GM19025 (cell line): ENCODE measurements around the gene TTC7B.

Experiments
- ATAC-seq: cut with Tn5 transposase; IDR thresholded peaks from one replicate; pipeline ENCODE4 v1.9.1; 2021; ENCODE audit warnings: mild to moderate bottlenecking, low read depth, moderate library complexity; ENCODE audit not compliant: unreplicated experiment

TTC7B gene

DNA sequence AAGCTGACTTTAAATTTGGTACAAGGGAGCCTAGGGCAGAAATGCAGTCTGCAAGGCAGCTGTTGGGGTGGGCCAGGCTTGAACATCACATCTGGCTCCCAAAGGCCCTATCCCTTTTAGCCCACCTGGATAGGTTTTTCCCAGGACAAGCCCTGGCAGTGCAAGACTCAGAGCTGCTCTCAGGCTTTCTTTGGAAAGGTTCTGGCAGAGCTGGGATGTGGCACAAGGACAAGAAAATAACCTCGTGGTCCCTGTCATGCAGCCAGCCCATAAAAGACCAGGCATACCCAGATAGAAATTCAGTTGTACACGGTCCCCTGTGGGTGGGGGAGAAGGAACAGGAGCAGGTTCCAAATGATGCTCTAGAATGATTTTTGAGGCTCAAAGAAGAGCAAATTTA lies 206.9 kb downstream of the TTC7B start:
- no peak for ATAC-seq

DNA sequence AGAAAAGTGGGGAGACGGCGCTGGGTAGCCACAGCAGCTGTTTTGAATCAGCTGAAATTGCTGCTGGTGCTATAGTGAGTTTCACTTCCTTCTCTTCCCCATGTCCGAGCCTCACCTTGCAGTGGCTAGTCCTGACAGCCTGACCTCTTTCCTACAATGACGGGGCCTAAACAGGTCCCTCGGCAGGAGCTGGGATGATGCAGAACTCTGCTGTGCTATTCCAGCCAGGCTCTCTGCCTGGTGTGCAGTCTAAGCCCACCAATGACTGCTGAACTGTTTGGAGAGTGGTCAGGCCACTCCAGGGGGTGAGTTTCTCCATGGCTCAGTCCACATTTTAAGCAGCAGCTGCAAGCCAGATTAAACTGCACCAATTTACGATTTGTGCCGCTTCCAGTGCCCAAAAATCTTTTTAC lies 207.3 kb downstream of the TTC7B start:
- ATAC-seq: no peak

- ATAC-seq: no peak
Measured at GRCh38 chr14:90608281-90608680, 207.9 kb downstream of the TTC7B start.

GRCh38 chr14:90607141-90607540 lies 209.1 kb downstream of the TTC7B start:
- no peak for ATAC-seq

DNA sequence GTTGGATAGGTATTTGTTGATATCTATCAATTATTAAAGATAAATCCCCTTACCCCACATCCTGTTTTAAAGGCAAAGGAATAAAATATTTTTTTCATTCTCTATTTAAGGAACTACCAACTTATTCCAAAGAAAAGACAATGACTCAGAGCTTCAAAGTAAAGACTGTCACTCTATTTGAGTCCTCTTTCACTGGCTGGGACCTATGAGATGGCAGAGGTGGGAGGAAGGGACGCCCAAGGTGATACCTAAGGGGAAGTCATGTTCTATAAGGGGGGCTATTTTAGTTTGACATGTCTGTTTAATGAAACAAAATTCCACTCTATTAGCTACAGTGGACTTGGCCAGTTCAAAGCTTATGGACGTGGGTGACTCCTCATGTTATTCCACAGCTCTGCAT lies 209.8 kb downstream of the TTC7B start:
- no peak for ATAC-seq

DNA sequence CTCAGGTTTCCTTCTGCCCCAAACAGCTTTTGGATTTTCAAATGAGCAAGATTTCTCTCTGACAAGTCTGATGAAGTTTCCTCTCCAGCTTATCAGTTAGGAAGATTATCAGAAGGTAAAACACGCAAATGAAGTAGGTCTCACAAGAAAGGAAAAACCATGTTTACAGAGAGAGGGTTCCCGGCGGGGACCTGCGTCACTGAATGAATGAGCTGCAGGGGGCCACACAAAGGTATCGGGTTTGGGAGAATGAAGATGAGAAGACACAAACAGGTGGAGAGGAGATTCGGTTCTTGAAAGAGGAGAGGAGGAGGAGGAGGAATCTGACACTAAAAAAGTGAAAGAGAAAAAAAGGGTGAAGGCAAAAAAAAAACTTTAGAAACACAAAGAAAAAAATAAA lies 210.8 kb downstream of the TTC7B start:
- ATAC-seq: no peak

DNA sequence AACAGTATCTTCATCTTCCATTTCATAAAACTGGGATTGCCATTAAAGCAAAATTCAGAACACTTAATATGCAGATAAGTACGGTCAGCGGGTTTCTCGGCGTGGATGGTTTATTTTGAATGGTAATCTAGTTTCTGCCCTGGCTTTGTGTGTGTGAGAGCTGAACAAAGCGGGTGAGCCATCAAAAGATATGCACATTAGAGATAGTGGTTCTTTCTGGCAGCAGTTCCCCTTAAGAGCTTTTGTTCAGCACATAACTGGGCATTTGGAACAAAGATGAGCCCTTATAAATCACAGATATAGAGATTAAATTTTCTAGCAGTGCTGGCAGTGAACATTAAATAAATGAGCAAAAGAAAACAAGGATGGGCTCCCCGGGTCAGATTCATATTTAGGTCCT lies 211.9 kb downstream of the TTC7B start:
- no peak for ATAC-seq

DNA sequence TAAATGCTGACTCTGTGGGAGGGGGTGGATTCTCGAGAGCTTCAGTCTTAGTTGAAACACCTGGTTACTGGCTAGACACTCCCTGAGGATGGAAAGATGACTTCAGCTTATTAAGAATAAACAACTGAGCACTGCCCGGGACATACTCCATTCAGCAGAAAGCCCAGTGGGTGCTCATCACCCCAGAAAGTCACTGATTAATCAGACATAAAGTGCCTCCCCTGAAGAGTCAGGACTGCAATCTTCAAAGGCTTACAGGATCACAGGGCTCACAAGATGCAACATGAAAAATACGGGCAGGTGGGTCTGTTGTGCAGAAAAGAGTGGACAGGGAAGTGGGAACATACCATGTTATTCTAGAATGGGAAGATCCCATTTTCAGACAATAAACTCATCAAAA lies 212.4 kb downstream of the TTC7B start:
- no peak for ATAC-seq

DNA sequence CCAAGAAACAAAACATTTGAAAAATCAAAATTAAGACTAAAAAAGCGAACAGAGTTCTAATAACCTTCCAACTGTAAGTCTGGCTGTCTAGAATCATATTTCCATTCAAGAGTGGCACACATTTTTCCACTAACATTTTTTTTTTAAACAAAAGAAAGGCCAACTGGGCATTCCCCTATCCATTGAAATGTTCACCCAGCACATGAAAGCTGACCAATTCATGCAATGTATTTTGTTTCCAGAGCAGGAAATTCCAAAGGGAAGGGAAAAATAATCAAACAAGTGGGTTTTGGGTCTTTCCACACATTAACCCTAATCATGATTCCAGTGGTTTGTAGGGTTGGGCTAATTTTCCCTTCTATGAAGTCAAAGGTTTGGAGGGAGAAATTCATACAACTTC lies 212.9 kb downstream of the TTC7B start:
- ATAC-seq: no peak

DNA sequence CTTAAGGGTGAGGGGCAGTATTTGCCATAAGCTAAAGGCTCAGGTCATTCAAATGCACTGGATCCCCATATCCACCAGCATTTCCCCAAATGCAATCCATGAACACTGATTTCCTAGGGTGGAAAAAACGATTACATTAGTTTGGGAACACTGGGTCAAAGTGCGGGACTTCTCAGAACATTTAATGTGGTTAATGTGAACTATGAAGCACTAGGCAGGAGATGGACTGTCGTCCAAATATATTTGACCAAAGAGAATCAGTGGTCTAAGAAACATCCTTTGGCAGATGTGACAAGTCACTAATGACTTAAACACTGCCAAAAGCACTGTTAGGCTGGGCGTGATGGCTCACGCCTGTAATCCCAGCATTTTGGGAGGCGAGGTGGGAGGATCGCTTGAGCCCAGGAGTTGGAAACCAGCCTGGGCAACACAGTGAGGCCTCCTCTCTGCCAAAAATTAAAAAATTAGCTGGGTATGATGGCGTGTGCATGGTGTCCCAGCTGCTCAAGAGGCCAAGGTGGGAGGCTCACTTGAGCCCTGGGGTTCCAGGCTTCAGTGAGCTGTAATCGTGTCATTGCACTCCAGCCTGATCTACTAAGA lies 214.0 kb downstream of the TTC7B start:
- no peak for ATAC-seq

- no peak for ATAC-seq
Measured at GRCh38 chr14:90601563-90601962, 214.7 kb downstream of the TTC7B start.

DNA sequence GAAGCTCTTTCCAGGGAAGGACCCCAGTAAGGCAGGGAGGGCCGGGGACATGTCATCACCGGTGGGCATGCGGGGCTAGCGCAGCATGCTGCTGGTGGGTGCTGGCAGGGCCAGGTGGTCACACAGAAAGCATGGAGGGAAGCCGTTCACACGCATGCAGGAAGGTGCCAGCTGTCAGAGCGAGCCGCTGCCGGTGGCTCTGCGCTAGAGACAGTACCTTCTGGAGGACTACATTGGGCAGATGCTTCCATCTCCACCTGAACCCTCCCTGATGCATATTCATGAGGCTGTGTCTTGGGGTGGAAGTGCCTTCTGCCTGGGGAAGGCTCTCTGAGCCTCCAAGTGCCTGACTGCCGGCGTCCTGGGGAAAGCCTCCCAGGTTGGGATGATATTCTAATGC lies 215.6 kb downstream of the TTC7B start:
- no peak for ATAC-seq

DNA sequence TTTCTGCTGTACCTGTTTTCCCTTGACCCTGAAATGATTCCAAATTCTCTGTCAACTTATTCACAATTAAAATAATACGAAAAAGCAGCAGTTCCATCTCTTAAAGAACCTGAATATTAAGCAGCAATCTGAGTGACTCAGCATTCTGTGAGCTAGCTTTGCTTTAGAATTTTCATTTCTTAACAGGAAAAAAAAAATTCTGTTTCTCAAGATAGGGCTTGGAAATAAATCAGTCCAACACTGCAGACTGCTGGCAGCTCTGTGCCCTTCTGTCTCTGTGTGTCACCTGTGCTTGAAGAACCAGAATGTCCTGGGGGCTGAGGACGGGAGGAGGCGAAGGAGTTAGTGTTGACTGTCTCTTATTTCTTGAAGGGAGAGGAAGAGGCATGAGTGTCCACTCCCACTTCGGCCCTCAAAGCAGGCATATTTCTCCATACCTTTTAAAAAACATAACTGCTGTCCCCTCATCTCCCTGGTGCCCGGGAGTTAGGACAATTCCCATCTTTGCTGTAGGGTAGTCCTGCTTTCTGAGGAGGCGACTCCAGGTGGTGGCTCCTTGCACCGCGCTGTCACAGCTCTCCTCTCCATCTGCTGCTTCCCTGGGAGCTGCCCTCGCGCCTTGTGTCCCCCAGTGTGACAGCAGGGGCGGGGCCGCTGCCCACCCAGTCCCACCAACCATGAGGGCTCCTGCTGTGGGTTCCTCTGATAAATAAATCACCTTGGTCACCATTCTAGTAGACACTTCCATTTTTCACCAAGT lies 216.3 kb downstream of the TTC7B start:
- no peak for ATAC-seq

DNA sequence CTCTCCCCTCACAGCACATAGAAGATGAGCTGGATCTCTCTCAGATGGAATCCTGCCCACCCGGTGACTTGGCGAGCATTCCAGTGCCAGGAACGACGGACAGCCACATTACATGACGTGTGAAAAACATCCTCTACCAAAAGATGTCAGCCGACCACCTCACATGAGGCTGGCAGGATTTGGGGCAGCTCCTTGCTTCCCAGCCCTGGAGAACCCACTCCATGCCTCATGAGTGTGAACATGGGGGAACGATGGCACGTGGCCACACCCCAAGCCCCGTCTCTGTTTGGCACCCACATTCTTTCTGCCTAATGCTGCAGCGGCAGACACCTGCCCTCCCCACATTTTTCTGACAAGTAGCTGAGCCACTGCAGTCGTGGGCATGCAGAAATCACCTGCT lies 216.9 kb downstream of the TTC7B start:
- no peak for ATAC-seq

DNA sequence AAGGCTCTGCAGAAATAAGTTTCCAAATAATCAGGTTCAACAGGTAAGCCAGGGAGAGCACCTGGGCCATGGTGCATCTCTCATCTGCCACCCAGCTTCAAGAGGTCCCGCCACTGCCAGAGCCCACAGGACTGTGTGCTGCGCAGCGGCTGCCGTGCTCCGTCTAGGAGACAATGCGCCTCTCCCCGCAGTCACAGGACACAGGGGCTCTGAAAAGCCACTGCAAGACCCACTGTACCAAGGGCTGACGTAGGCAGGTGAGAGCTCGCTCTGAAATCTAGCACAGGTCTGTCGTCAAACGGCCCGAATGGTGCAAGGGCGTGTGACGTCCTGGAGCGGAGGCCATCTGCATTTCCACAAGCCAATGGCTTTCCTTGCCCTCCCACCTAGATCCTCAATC lies 218.3 kb downstream of the TTC7B start:
- ATAC-seq: no peak

DNA sequence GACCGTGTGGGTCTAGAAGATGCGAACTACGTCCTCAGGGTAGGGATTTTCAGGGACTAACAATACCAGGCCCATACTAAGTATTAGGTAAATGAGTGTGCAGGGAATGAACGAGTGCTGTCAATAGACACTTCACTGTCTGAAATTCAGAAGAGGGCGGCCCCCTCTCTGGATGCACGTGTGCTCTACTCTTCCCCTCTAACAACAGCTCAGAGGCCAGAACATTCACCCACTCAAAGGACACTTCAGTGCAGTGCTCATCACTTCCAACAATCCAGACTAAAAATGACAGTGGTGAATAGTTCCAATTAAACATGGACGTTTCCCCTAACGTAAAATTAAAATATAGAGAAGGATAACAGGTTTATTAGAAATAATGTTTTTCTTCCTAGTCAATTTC lies 219.5 kb downstream of the TTC7B start:
- no peak for ATAC-seq

- no peak for ATAC-seq
Measured at GRCh38 chr14:90593254-90594040, 222.8 kb downstream of the TTC7B start.

GRCh38 chr14:90592655-90593054 lies 223.6 kb downstream of the TTC7B start:
- ATAC-seq: no peak

DNA sequence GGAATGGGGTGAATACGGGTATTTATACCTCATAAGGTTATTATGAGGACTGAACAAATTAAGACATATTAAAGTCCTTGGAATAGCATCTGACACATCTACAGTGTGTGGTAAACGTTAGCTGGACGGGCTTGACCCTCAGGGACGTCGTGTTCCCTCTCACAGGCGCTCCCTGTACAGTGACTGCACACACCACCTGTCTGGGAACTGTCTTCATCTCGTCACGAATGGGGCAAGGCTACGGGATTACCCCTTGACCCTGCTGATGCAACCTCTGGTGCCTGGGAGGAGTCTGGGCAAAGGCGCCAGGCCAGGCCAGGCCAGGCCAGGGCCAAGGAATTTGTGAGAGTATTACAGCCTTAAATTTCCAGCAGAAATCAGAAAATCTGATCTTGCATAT lies 228.3 kb downstream of the TTC7B start:
- ATAC-seq: no peak

DNA sequence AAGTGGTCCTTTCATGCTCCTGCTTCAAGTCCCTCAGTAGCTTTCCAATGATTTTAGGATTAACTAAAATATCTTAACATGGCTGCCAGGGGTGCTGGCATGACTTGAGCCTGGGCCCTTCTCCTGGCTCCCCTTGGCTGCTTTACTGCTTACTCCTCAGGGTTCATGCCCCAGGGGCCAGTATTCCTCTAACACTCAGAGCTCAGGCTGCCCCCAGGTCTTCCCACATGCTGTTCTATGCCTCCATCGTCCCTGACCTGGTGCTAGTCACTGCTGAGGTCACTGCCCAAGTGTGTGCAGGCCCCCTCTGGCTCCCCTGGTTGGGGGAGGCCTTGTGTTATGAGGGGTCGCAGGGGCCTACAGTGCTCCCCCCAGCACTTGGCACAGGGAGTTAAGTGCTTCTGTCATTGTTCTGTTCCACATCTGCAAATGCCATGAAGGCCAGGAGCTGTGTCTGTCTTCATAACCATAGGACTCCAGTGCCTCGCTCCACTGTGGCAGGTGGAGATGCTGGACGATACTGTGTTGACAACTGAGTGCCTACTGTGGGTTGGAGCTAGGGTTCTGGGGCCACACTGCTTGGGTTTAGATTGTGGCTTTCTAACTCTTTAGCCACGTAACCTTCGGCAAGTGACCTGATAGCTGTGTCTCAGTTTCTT lies 228.8 kb downstream of the TTC7B start:
- ATAC-seq: no peak

GRCh38 chr14:90585106-90585505 lies 231.1 kb downstream of the TTC7B start:
- no peak for ATAC-seq
